Measurements from ENCODE around the gene CBX2.

Gene CBX2

DNA sequence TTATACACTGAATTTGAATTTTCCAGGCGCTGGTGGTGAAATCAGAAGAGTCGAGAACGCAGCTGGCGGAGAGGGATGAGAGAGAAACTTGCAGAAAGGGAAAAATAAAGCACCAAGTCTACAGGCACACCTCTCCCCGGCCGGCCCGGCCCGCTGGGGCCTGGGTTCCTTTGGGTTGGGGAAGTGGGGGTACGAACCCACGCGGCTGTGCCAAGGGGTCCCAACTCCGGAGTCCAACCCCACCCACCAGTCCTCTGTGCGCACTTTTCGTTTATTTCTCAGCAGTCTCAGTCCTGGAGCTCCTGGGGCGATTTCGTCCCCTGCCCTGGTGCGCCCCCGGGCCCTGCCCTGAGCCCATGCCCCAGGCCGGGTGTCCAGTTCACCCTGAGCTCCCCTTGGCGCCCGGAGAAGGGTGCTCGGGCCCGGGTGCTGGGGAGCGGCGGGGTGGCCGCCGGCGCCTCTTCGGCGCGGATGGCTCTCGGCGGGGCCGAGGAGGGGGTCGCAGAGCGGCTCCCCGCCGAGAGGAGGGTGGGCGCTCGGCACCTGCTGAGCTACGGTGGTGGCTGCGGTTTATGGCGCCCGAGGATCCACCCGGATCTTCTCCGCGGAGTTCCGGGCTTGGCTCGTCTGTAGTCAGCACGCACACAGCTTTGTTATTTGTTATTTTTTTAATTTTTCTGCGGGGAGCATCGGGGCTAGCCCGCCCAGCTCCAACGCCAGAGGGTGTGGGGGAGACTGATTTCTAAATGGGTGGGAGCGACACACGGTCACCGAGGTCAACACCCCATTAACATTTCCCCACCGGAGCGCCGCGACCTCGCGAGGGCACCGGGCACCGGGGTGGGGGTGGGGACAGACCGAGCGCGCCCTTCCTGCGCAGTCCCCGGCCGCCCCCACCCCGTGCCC, 34.7 kb downstream of the CBX2 start:
- no peak for DNase-seq (ENCODE audit: low read depth)

DNA sequence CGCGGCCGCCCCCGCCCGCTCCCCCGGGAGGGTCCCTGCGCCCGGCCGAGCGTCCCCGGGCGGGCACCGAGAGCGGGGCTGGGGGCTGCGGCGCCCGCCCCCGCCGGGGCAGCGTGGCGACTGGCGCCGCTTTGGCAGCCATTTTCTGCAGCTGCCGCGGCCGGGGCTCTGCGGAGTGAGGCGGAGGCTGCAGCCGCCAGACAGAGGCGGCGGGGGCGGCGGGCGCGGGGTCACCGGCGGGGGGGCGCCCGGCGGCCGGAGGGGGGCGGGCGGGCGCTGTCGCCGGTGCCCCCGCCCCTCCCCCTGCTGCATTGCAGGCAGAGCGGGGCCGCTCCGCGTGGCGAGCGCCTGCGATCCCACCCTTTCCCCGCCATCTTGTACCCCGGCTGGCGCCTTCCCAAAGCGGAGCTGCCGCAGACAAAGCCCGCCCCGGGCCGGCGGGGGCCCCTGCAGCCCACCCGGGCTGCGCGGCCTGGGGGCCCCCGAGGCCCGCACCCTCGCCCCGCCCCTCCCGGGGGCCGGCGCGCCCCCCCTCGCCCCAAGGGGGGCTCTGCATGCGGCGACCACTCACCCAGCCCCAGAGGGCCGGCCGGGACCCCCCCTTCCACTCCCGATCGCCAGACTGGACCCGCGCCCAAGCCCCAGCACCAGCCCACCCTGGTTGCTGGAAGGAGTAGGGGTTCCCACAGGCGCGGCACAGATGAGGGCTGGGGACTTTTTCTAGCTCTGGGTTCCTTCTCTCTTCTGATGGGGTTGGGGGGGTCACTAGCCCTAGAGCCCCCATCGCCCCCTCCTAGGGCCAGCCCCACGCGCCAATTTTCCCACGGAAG, 35.6 kb downstream of the CBX2 start:
- no peak for DNase-seq (ENCODE audit: low read depth)

DNA sequence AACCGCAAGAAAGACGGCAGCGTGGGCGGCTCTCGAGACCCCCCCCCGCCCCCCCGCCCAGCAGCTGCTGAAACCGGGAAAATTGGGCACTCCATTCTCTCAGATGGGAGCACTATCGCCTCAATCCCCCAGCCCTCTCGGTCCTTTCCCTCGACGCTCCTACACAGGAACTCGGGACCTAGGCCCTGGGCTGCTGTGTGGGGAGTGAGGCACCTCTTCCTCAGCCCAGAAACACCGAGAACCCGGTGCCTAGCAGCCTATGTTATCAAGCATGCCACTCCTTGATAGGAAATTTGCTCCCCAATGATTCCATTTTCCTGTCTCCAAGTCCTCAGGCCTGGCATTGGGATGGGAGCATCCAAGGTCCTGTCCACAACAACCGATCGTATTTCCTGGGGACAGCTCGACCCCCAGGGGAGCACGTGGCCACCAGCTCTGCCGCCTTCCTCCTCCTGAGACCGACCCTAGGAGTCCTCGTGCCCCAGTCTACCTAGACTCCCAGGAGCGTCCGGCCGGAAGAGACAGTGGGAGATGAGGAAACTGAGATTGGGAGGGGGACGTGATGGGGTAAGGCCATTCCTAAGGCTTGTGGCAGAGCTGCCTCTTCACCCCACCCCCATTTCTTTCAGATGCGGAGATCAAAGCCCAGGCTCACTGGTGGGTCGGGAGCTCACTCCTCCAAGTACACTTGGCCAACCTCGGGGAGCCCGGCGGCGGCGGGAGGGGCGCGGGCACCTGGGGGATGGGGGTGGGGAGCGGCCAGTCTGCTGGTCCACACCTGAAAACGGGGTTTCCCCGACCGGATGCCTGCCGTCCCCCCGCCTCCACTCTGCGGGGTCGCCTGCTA, 36.4 kb downstream of the CBX2 start:
- no peak for DNase-seq (ENCODE audit: low read depth)

DNA sequence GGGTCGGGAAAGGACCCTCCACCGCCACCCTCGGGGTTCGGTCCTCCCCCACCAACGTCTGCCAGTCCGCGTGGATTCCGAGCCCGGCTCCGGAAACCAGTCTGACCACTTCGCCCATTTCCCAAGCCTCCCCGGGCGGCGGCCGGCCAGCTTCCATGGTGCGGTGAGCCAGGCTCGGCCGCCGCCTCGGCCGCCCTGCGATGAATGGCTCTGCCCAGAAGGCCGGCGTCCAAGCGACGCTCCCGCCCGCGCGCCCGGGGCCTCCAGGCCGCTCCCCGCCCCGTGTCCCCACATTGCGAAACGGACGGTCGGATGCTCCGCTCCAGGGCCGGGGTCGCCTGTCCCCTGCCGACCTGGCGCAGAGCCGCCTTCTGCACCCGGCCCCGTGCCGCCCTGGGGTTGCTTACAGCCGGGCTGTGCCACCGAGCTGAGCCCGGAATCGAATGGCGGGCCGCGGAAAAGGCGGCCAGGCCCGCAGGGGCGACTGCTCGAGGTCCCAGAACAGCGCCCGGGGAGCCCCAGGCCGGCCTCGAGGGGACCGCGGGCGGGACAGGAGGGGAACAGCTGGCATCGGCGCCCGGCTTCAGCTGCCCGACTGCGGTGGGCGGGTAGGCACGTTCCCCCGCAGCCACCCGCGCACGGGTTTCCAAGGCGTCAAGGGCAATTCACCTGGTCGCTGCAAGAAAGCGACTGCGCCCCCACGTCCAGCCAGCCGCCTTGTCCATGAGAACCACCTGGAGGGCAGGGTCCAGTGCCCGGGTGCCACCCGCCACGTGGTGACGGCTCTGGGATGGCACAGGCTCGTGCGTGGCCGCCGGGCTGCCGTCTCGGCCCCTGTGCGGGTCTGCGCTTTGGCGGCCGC, 37.3 kb downstream of the CBX2 start:
- DNase-seq (ENCODE audit: low read depth), result no peak

DNA sequence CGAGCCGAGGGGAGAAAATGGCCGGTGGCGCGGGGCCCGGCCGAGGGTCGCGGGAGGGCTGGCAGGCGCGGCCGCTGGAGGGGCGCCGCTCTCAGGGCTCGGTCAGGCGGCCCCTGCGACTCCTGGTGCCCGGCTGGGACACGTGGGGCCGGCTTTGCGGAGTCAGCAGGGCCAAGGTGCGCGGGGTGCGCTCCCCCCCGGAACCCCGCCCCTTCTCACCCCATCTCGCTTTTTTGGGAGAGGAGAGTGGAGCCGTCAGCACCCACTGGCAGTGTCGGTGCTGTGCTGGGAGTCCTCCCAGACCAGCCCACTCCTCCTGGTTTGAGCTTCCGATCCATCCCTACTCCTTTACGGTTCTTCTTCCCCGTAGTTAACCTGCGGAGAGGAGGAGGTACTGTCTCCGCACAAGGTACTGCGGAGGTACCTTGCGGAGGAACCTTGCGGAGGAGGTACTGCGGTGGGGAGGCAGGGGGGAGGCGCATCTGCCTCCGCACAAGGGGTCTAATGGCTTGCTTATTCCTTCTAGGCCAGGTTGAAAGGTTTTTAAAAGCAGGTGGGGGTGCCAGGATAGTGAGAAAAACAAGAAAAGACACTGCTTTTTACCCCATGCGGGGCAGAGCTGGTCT, 38.0 kb downstream of the CBX2 start:
- DNase-seq (ENCODE audit: low read depth), result no peak

DNA sequence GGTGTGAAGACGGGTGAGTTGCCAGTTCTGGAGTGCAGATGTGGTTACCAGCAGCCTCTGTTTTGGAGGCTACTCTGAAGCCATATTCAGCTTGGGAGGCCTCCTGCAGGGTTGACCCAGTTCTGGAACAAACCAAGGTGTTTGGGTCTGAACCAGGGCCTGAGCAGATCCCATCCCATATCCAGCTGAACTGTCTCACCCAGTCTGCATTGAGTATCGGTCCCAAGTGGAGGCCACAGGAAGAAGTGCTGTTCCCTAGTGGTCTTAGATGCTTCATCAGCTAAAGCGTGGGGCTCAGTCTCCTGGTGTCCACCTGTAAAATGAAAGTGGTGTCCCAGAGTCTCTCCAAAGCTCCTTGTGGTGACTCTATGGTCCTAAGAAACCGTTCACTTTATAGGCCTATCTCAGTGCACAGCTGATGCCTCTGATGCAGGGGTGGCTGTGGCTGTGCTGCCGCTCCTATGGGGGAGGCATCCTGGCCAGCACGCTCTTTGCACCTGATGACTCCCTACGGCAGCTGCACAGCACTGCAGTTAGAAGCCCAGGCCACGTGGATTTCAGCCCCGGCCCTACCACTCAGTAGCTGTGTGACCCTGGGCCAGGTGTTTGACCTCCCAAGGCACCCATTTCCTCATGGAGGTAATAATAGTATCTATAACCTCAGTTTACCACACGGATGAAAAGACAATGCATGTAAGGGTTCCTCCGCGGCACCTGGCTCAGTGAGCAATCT, 40.2 kb downstream of the CBX2 start:
- DNase-seq (ENCODE audit: low read depth), result no peak

DNA sequence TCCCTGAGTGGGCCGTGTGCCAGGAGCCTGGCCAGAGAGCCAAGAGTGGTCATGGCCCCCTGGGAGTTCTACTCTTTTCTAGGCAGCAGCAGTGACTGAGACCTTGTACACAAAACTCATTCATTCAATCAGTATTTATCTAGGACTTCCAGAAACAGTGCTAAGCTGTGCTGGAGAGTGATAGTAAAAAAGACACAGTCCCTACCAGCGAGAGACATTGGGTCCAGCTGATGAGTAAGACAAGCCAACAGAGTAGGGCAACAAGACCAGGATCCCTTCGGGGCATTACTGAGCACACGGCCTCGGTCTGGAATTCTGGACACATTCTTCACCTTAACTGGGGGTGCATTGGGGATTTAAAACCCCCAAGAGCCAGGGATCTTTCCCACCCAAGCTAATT, 41.1 kb downstream of the CBX2 start:
- DNase-seq (ENCODE audit: low read depth), result no peak

DNA sequence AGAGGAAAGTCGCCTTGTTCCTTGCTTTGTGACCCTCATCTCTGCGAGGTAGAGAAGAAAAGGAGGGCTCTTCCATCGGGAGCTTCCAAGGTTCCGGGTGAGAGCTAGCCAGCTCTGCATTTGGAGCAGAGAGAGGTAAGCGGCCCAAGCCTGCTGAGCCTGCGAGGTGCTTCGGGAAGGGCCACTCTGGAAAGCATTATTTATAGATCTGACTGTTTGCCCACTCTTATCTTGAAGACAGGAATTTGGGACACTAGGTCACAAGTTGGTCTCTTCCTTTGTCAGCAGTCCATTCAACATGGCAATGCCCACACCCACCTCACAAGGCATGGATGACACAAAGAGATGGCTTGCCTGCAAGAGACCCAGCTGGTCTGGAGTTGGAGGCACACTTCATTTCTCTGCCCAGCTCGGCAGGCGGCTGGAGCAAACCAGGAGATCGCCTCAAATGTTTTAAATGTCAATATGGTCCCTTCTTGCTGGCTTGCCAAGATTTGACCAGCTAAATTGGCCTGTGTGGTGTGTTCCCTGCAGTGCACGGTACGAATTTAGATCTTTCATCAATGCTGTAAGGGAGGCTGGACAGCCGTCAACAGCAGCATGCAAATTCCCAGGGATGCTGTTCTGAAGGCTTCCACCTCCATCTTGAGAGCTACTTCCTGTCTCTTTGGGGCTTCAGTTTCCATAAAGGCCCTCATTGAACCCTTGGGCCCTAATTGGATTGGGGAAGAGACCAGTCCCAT, 41.8 kb downstream of the CBX2 start:
- DNase-seq (ENCODE audit: low read depth), result no peak

DNA sequence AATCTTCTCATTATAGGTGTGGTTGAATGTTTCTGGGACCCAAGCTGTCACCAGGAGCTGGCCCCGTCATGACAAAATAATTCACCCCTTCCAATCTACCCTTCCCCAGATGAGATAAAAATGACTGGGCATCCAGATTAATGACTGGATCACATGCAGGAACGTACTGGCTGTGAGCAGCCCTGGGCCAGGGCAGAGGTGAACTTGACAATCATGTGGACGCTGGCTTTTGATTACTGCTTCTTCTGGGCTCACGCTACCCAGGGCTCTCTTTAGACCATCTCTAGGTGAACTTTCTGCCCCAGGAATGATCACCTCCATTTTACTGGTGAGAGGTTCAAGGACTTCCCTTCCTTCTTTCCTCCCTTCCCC, 43.0 kb downstream of the CBX2 start:
- DNase-seq (ENCODE audit: low read depth), result no peak

DNA sequence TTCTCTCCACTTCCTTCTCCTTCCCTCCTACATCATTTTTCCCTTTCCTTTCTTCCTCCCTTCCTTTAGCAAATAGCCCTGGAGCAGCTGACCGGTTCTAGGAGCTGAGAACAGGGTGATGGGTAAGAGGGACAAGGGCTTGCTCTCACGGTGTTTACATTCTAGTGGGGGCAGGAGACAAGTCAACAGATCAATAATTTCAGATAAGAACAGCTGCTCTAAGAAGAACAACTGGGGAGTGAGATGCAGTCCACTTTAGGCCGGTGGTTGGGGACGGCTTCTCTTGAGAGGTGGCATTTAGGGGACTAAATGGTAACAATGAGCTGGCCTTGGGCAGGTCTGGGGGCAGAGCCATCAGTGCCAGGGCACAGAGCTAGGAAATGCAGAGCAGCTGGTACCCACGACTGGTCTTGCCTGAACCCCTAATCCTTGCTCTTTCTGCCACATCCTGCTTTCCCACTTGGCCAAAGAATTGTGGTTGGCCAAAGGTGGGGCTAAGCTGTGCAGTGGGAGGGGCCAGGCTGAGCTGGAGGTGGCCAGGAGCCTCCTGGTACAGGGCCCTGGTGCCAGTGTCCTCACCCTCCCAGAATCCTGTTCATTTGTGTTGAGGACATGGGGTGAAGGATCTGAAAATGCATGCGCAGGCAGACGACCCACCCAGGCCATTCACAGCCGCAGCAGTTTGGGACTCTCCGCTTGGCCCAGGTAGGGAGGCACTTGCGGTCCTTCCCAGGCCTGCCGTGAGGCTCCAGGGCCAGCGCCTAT, 43.6 kb downstream of the CBX2 start:
- DNase-seq (ENCODE audit: low read depth), result no peak

DNA sequence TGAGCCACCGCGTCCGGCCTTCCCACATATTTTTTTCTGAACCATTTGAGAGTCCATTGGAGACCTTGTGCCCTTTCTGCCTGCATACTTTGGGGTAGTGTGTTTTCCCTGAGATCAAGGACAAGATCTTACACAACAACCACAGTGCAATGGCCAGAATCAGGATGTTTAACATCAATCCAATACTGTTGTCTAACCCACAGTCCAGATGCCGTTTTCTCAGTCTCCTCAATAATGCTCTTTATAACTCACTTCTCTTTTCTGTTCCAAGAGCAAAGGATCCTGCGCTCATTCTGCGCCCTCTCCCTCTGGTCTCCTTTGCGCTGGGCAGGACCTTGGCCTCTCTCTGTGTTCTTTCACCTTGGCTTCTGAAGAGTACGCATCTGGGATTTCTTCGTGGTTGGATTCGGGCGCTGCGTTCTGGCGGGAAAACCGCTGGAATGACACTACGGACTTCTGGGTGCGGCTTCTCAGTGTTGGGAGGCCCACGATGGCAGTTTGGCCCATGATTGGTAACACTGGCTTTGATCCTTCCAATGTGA, 44.7 kb downstream of the CBX2 start:
- DNase-seq (ENCODE audit: low read depth), result no peak

DNA sequence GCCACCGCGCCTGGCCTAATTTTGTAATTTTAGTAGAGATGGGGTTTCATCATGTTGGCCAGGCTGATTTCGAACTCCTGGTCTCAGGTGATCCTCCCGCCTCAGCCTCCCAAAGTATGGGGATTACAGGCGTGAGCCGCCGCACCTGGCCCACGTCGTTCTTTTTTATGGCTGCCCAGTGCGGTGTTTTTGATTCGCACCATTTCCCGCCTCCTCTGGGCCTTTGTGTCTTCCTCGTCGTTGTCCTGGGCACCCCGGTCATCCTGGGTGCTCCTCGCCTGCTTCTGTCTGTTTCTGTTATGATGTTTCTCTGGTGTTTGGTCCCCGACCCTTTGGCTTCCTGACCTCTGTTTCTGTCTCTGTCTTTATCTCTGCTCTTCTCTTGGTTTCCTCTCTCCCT, 46.3 kb downstream of the CBX2 start:
- no peak for DNase-seq (ENCODE audit: low read depth)

DNA sequence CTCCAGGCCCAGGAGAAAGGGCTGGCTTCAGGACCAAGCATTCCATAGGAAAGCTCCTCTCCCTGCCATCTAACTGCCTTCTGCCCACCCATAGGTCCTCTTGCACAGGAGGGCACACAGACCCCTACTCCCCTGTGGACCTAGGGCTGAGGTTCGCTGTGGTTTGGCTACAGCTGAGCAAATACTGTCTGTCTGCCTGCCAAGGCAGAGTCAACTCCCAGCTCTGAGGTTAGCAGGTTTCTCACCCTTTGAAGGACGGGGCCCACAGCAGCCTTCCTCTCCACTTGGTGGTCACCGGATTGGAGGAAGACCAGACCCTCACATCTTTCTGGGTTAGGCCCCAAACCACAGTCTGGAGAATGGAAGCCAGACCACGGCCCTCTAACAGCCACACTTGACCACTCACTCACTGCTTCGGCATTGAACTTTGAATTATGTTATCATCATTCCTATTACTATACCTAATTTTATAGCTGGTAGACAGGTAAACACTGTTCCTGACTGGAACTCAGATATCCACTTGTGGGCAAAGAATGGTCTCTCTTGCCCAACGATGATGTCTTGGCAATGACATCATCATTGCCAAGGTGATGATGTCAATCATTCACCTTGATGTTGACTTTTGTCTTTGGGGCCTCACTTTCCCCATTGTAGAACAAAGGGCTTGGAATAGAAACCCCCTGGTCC, 47.1 kb downstream of the CBX2 start:
- no peak for DNase-seq (ENCODE audit: low read depth)

DNA sequence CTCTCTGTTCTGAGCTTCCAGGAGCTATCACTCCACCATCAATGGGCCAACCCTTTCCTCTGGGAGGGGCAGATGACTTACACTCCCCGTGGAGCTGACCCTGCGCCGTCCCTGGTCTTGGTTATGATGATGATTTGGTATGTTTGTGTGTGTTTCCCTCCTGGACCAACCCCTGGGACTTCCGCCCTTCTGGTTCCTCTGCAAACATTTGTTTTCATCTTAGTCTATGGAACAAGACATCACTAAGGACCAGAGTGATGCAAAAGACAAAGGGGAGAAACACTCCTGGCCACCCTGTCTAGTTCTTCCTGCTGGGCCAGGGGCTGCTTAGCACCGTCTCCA, 47.6 kb downstream of the CBX2 start:
- DNase-seq (ENCODE audit: low read depth), result no peak

DNA sequence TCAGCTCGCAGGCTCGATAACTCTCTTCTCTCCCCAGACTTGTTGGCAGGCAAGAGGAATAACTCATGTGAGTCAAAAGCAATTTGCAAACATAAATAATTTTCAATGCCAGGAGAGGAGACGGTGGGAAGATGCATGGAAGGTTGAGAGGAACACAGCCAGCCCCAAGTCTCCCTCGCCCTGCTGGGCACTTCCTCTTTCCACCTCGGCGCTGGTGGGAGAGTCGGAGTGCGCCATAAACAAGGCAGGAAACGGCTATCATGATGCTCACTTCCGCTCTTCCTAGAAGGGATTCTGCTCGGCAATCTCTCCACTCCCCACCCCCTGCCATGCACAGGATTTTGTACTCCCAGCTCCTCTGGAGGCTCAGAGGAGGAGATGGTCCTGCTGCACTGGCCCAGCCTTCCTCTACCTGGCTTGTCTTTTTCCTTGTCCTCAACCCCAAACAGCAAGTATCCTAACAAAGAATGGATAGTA, 48.3 kb downstream of the CBX2 start:
- DNase-seq (ENCODE audit: low read depth), result peak; percentile 71

DNA sequence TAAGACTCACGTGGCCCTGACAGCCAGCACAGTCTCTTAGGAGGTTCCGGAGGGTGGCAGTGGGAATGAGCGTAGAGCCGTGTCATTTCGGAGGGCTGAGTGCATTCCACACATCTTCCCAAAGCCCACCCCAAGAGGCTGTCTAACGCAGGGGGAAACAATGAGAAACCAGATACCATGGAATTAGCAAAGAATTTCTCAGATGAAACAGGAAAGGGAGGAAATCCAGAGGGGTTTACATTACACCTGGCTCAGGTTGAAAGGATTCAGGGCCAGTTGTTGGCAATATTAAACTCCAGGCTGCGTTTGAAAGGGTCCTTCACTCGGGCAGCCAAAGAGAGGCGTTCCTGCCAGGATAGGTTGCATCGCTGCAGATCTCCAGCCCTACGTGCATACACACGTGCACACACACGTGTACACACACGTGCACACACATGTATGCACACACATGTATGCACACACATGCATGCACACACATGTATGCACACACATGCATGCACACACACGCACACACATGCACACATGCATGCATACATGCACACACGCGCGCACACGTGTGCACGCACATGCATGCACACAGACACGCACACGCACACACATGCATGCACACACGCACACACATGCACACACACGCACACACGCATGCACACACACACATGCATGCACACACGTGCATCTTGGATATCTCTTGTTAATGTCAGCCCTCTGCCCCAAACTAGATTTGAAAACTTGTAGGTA, 49.1 kb downstream of the CBX2 start:
- DNase-seq (ENCODE audit: low read depth), result no peak

DNA sequence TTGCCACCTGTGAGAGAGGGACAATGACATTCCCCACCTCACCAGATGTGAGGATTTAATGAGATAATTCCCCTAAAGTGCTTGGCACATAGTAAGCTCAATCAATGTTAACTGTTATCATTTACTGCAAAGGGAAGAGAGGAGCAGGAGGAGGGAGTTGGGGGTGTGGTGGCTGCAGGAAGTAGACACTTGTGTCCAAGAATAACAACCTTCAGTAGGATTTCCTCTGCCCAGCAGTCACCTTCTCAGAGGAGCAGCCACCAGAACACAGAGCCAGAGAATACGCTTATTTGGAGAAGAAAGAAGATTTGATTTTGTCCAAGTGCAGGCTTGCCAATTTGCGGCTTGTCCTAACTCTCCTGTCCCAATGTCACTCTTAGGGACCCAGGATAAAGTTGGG, 51.1 kb downstream of the CBX2 start:
- no peak for DNase-seq (ENCODE audit: low read depth)

All from amniotic epithelial cell (primary cell).